Bronchus fibroblast of lung (primary cell): ENCODE results near the gene TNFRSF25. TPM values are rescaled to one million over a fixed set of nuclear protein-coding genes. Genes with fewer than 3 reads are reported as not detected.

Source experiments
- total RNA-seq: library from RNA; depleted of rRNA; stranded (reverse); fragments of >200 nt; gene quantifications from 2 replicates; pipeline ENCODE4 v1.2.3, GENCODE V29; 2015

Gene TNFRSF25
- 4.4 and 5.2 TPM in 2 replicates for total RNA-seq

DNA sequence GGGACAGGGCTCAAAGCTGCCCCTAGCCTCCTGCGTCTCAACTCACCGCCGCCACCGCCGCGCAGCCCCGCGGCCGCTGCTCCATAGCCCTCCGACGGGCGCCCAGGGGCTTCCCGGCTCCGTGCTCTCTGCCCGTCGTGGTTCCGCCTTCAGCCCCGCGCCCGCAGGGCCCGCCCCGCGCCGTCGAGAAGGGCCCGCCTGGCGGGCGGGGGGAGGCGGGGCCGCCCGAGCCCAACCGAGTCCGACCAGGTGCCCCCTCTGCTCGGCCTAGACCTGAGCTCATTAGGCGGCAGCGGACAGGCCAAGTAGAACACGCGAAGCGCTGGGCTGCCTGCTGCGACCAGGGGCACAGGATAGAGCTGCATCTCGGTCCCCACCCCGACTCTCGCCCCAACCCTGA is at the start of gene TNFRSF25:
TNFRSF25 (minus strand) TSS at position 151 of the 400 bp plus-strand sequence; CDS start at position 85, 66 bp downstream.

GRCh38 chr1:6491480-6491962 is 25.5 kb upstream of the TNFRSF25 start, which contains the start of gene PLEKHG5:
TSS of gene PLEKHG5 (minus strand) at chr1:6491667. CDS start at chr1:6477571, 14,096 bp downstream.

GRCh38 chr1:6424619-6425593 is 41.1 kb downstream of the TNFRSF25 start, which contains the start of gene ESPN:
TSS of gene ESPN (plus strand) at chr1:6424776. CDS start at chr1:6424956, 180 bp downstream.

DNA sequence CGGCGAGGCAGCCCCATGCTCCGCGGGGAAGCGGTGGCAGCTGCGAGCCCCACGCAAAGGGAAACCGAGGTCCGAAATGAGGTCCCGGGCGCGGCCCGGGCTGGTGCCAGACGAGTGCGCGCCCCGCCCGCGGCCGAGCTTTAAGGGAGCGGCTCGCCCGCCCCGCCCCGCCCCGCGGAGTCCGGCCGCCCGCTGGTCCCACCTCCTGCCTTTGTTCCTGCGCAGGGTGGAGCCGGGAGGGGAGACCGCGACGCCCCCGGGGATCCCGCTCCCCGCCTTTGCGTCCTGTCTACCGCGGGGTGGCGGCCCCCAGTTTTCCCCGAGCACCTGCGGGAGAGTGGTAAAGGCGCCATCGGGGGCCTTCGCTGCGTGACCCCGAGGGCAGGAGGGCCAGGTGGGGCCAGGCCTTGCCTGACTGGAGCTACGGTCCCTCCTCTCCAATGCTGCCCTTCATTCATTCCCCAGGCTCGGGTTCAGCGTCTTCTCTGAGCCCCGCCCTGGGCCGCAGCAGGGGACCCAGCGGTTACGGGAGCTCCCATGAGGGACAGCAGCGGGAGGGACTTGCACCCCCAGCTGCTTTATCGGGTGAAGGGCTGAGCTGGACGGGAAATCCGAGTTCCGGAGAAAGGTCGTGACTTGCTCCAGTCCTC is 46.0 kb downstream of the TNFRSF25 start, which contains the start of gene HES2:
HES2 (minus strand) TSS at position 116 of the 650 bp plus-strand sequence; CDS start at position 17, 99 bp downstream.

Other genes starting within 250 kb of the TNFRSF25 start
- 80.0 and 83.1 TPM in 2 replicates for gene ICMT, start 230.2 kb downstream of the TNFRSF25 start, total RNA-seq
- gene HES3, start 222.0 kb downstream of the TNFRSF25 start, total RNA-seq, result not detected in 2 replicates
- 3.0 and 3.4 TPM in 2 replicates for gene GPR153, start 205.1 kb downstream of the TNFRSF25 start, total RNA-seq
- 82.7 and 105 TPM in 2 replicates for gene ACOT7, start 72.4 kb downstream of the TNFRSF25 start, total RNA-seq
- gene HES2, start 46.3 kb downstream of the TNFRSF25 start, total RNA-seq, result under 0.01 and 0.15 TPM in 2 replicates
- gene ESPN, start 41.4 kb downstream of the TNFRSF25 start, total RNA-seq, result under 0.01 TPM in 1 of 2 replicates, not detected in the other
- gene PLEKHG5, start 25.5 kb upstream of the TNFRSF25 start, total RNA-seq, result 8.3 and 10.6 TPM in 2 replicates
- 15.3 and 15.5 TPM in 2 replicates for gene NOL9, start 88.3 kb upstream of the TNFRSF25 start, total RNA-seq
- gene TAS1R1, start 89.1 kb upstream of the TNFRSF25 start, total RNA-seq, result 0.15 and 0.17 TPM in 2 replicates
- gene ZBTB48, start 113.8 kb upstream of the TNFRSF25 start, total RNA-seq, result 12.9 and 14.0 TPM in 2 replicates
- 14.3 and 15.8 TPM in 2 replicates for gene KLHL21, start 136.7 kb upstream of the TNFRSF25 start, total RNA-seq
- gene PHF13, start 147.6 kb upstream of the TNFRSF25 start, total RNA-seq, result 4.2 and 5.4 TPM in 2 replicates
- gene THAP3, start 158.7 kb upstream of the TNFRSF25 start, total RNA-seq, result 28.2 and 31.6 TPM in 2 replicates
- 25.2 and 28.1 TPM in 2 replicates for gene DNAJC11, start 235.6 kb upstream of the TNFRSF25 start, total RNA-seq